Activated CD8-positive, alpha-beta memory T cell treated with anti-CD3 and anti-CD28 coated beads, Interleukin-2, amount 50 U/mL, for 24 hours (primary cell): ENCODE measurements around the gene STXBP1.

Source experiments
- DNase-seq: peaks from one replicate; pipeline ENCODE4 v3.0.0-alpha.2; 2020; ENCODE audit errors: extremely low read depth

STXBP1 gene

DNA sequence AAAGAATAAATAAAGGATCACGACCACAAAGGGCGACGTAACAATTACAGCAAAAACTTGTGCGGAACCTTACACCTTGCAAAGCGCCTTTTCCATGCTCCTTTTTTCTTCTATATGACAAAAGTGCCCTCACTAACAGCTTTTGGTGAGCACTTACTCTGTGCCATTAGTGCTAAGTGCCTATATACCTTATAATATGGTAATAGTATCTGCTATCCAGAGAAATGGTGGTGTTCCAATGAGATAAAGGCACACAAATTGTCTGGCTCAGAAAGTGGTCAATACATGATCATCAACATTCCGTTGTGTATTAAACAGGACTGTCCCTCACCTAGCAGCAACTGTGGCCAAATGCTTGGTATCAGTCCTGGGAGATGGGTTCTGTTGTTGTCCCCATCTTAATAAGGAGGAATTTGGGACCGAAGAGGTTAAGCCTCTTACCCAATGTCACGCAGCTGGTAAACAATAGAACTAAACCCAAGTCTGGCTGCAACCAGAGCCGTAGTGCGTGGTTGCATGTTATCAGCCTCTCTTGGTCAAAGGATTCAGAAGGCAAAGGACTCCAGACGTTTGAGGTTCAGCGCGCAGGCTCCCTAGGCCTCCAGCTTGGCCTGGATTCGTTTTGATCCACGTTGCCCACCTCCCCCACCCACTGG, 123.6 kb downstream of the STXBP1 start:
- DNase-seq, result no peak

- DNase-seq, result no peak
Measured at GRCh38 chr9:127738666-127739065, 126.6 kb downstream of the STXBP1 start.

- no peak for DNase-seq
Measured at GRCh38 chr9:127739614-127740330, 127.7 kb downstream of the STXBP1 start.

DNA sequence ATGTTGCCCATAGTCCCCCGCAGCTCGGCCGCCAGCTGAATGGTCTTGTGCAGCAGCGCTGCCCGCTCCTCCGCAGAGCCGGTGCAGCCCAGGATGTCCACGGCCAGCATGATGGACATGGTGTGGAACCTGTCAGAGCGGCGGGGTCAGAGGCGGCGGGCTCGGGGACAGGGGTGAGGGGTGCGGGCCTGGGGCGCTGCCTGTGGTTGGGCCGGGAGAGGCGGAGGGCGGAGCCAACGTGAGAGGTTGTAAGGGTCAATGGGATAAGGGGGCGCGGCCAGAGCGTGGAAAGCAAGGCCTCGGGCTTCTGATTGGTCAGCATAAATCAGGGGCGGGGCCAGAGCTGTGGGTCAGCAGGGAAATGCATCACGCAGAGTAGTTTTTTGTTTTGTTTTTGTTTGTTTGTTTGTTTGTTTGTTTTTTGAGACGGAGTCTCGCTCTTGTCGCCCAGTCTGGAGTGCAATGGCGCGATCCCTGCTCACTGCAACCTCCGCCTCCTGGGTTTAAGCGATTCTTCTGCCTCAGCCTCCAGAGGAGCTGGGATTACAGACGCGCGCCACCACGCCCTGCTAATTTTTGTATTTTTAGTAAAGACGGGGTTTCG, 129.9 kb downstream of the STXBP1 start:
- DNase-seq, result no peak
